ENCODE data around the gene PITPNM2. TPM values are rescaled to one million over a fixed set of nuclear protein-coding genes. Genes with fewer than 3 reads are reported as not detected.

PITPNM2 gene
- total RNA-seq, 1 donor from 2014 or later: 11.0 TPM

GRCh38 chr12:123114304-123115083 lies 36.4 kb downstream of the PITPNM2 start:
- Mint-ChIP-seq H3K27me3 (ENCODE audit: unreplicated experiment) (no peaks in the 10 kb centered on the region), H3K4me3 (ENCODE audit: unreplicated experiment) (no peak overlapping the region), H3K36me3 (ENCODE audit: unreplicated experiment) (no peaks in the 10 kb centered on the region), H3K27ac (ENCODE audit: unreplicated experiment) (peak overlapping the region; percentile 85), H3K4me1 (ENCODE audit: unreplicated experiment) (peaks cover 50% of the 10 kb centered on the region), H3K9me3 (ENCODE audit: unreplicated experiment) (no peaks in the 10 kb centered on the region)
- no peak for TF ChIP-seq CTCF (IDR thresholded peaks at IDR 0.05)
- DNase-seq (ENCODE audit: extremely low spot score, unreplicated experiment): no peak

- no peak overlapping the region for H3K4me3 Mint-ChIP-seq (ENCODE audit: unreplicated experiment)
- peaks cover 50% of the 10 kb centered on the region for H3K4me1 Mint-ChIP-seq (ENCODE audit: unreplicated experiment)
- DNase-seq (ENCODE audit: extremely low spot score, unreplicated experiment): no peak
- TF ChIP-seq CTCF (IDR thresholded peaks at IDR 0.05): no peak
- no peaks in the 10 kb centered on the region for H3K27me3 Mint-ChIP-seq (ENCODE audit: unreplicated experiment)
- H3K27ac Mint-ChIP-seq (ENCODE audit: unreplicated experiment): peak overlapping the region; percentile 84
- H3K9me3 Mint-ChIP-seq (ENCODE audit: unreplicated experiment): no peaks in the 10 kb centered on the region
- peaks cover 2% of the 10 kb centered on the region for H3K36me3 Mint-ChIP-seq (ENCODE audit: unreplicated experiment)
Measured at GRCh38 chr12:123113026-123113425, 37.9 kb downstream of the PITPNM2 start.

- H3K36me3 Mint-ChIP-seq (ENCODE audit: unreplicated experiment): peaks cover 3% of the 10 kb centered on the region
- DNase-seq (ENCODE audit: extremely low spot score, unreplicated experiment): no peak
- no peak overlapping the region for H3K4me3 Mint-ChIP-seq (ENCODE audit: unreplicated experiment)
- TF ChIP-seq CTCF (IDR thresholded peaks at IDR 0.05): no peak
- no peaks in the 10 kb centered on the region for H3K9me3 Mint-ChIP-seq (ENCODE audit: unreplicated experiment)
- peak overlapping the region; percentile 84 for H3K27ac Mint-ChIP-seq (ENCODE audit: unreplicated experiment)
- no peaks in the 10 kb centered on the region for H3K27me3 Mint-ChIP-seq (ENCODE audit: unreplicated experiment)
- peaks cover 64% of the 10 kb centered on the region for H3K4me1 Mint-ChIP-seq (ENCODE audit: unreplicated experiment)
Measured at GRCh38 chr12:123111498-123112165, 39.3 kb downstream of the PITPNM2 start.

- no peaks in the 10 kb centered on the region for H3K9me3 Mint-ChIP-seq (ENCODE audit: unreplicated experiment)
- H3K27ac Mint-ChIP-seq (ENCODE audit: unreplicated experiment): no peak overlapping the region
- no peak overlapping the region for H3K4me3 Mint-ChIP-seq (ENCODE audit: unreplicated experiment)
- peaks cover 63% of the 10 kb centered on the region for H3K4me1 Mint-ChIP-seq (ENCODE audit: unreplicated experiment)
- no peak for DNase-seq (ENCODE audit: extremely low spot score, unreplicated experiment)
- H3K27me3 Mint-ChIP-seq (ENCODE audit: unreplicated experiment): no peaks in the 10 kb centered on the region
- TF ChIP-seq CTCF (IDR thresholded peaks at IDR 0.05): no peak
- H3K36me3 Mint-ChIP-seq (ENCODE audit: unreplicated experiment): peaks cover 3% of the 10 kb centered on the region
Measured at GRCh38 chr12:123109319-123109772, 41.5 kb downstream of the PITPNM2 start.

GRCh38 chr12:123108682-123109066 lies 42.2 kb downstream of the PITPNM2 start:
- Mint-ChIP-seq H3K27ac (ENCODE audit: unreplicated experiment) (no peak overlapping the region), H3K4me1 (ENCODE audit: unreplicated experiment) (peaks cover 57% of the 10 kb centered on the region), H3K4me3 (ENCODE audit: unreplicated experiment) (no peak overlapping the region), H3K27me3 (ENCODE audit: unreplicated experiment) (no peaks in the 10 kb centered on the region), H3K36me3 (ENCODE audit: unreplicated experiment) (peaks cover 3% of the 10 kb centered on the region), H3K9me3 (ENCODE audit: unreplicated experiment) (no peaks in the 10 kb centered on the region)
- no peak for TF ChIP-seq CTCF (IDR thresholded peaks at IDR 0.05)
- DNase-seq (ENCODE audit: extremely low spot score, unreplicated experiment): no peak

All from osteocyte (in vitro differentiated cells).